HFFc6 (cell line): Measurements from ENCODE around the gene MTO1. TPM values are rescaled to one million over a fixed set of nuclear protein-coding genes. Genes with fewer than 3 reads are reported as not detected.
A peak's percentile ranks its signal among the peaks of the same experiment; 100 is the strongest.

Source experiments
- DNase-seq: peaks from one replicate; pipeline ENCODE4 v3.0.0-alpha.2; 2018
- H3K27ac Mint-ChIP-seq: 2 replicates; pipeline ENCODE4 v1.8.0; 2020; ENCODE audit warnings: mild to moderate bottlenecking, mixed read lengths
- H3K27me3 Mint-ChIP-seq: 2 replicates; pipeline ENCODE4 v1.8.0; 2021; ENCODE audit warnings: mild to moderate bottlenecking, moderate library complexity, mixed read lengths; ENCODE audit not compliant: insufficient read depth
- H3K36me3 Mint-ChIP-seq: 2 replicates; pipeline ENCODE4 v1.8.0; 2021; ENCODE audit warnings: low read depth, mixed read lengths
- H3K4me1 Mint-ChIP-seq: 2 replicates; pipeline ENCODE4 v1.8.0; 2020; ENCODE audit warnings: low read depth, mixed read lengths
- H3K4me3 Mint-ChIP-seq: 2 replicates; pipeline ENCODE4 v1.8.0; 2020; ENCODE audit warnings: mild to moderate bottlenecking, moderate library complexity, mixed read lengths
- H3K9me3 Mint-ChIP-seq: 2 replicates; pipeline ENCODE4 v1.8.0; 2020; ENCODE audit warnings: mild to moderate bottlenecking, mixed read lengths
- CTCF ChIP-seq: fragments of 200-600 bp; sonication (generic); IDR thresholded peaks from 2 replicates; pipeline ENCODE4 v1.5.0; 2021; ENCODE audit warnings: antibody characterized with exemption, mild to moderate bottlenecking
- long read RNA-seq: library from polyadenylated mRNA; unstranded; transcript quantifications from one replicate; pipeline ENCODE4 v2.0.0, GENCODE V29; 2019
- total RNA-seq, 6 experiments: library from RNA; stranded (reverse); fragmentation: NEBNext Ultra II Directional; extraction: Animal tissue kit (Norgen Biotek cat#: 25700); gene quantifications; 2 replicates in 1 of 6; 3 replicates in 5 of 6; pipeline ENCODE4 v1.2.3, GENCODE V29; 2021

MTO1 gene
- total RNA-seq, result 10 to 100 TPM; 18.5 to 28.2 (median 21.5) TPM
- long read RNA-seq, full-length matches to known transcripts, result 23 of 32 reads
- long read RNA-seq, partial matches to known transcripts, result 2 of 32 reads
- long read RNA-seq, other reads (novel, unspliced or antisense), result 7 of 32 reads

GRCh38 chr6:73461537-73462350 is at the start of gene MTO1:
MTO1 (plus strand) TSS chr6:73461737; CDS start chr6:73461855, 118 bp downstream.
- Mint-ChIP-seq H3K36me3 (peaks cover 13% of the 10 kb centered on the region), H3K4me3 (peak within 1 kb of the TSS; percentile 97), H3K9me3 (no peaks in the 10 kb centered on the region), H3K4me1 (peaks cover 7% of the 10 kb centered on the region), H3K27ac (peak within 1 kb of the TSS; percentile 99), H3K27me3 (peaks cover 5% of the 10 kb centered on the region)
- TF ChIP-seq CTCF, result no peak
- peak; percentile 90 for DNase-seq

GRCh38 chr6:73413102-73413501 is 48.4 kb upstream of the MTO1 start:
- Mint-ChIP-seq H3K9me3 (no peaks in the 10 kb centered on the region), H3K27ac (no peak overlapping the region), H3K27me3 (no peaks in the 10 kb centered on the region)

GRCh38 chr6:73418081-73418741 is 43.3 kb upstream of the MTO1 start:
- Mint-ChIP-seq H3K4me1 (peaks cover 9% of the 10 kb centered on the region), H3K4me3 (no peak overlapping the region), H3K27ac (peak overlapping the region; percentile 19; the same call in 1 of the 2 replicates), H3K27me3 (no peaks in the 10 kb centered on the region), H3K36me3 (peaks cover 8% of the 10 kb centered on the region; the same call in 1 of the 2 replicates), H3K9me3 (no peaks in the 10 kb centered on the region)
- DNase-seq, result no peak
- no peak for TF ChIP-seq CTCF

More at GRCh38 chr6:73413102-73413501, 48.4 kb upstream of the MTO1 start:
- no peaks in the 10 kb centered on the region for H3K36me3 Mint-ChIP-seq
- H3K4me3 Mint-ChIP-seq, result no peak overlapping the region
- no peak for TF ChIP-seq CTCF
- no peak for DNase-seq
- H3K4me1 Mint-ChIP-seq, result peaks cover 3% of the 10 kb centered on the region

- TF ChIP-seq CTCF, result no peak
- Mint-ChIP-seq H3K4me3 (no peak overlapping the region), H3K4me1 (peaks cover 9% of the 10 kb centered on the region), H3K27me3 (no peaks in the 10 kb centered on the region), H3K9me3 (no peaks in the 10 kb centered on the region), H3K36me3 (peaks cover 11% of the 10 kb centered on the region; the same call in 1 of the 2 replicates), H3K27ac (no peak overlapping the region)
- no peak for DNase-seq
Measured at GRCh38 chr6:73421534-73421933, 40.0 kb upstream of the MTO1 start.

GRCh38 chr6:73435236-73435635 is 26.3 kb upstream of the MTO1 start:
- Mint-ChIP-seq H3K27ac (no peak overlapping the region), H3K4me1 (no peaks in the 10 kb centered on the region), H3K9me3 (no peaks in the 10 kb centered on the region), H3K27me3 (no peaks in the 10 kb centered on the region), H3K36me3 (peaks cover 5% of the 10 kb centered on the region), H3K4me3 (no peak overlapping the region)
- TF ChIP-seq CTCF, result no peak
- DNase-seq, result no peak
